ENCODE data around the gene SKIDA1.

Gene SKIDA1

DNA sequence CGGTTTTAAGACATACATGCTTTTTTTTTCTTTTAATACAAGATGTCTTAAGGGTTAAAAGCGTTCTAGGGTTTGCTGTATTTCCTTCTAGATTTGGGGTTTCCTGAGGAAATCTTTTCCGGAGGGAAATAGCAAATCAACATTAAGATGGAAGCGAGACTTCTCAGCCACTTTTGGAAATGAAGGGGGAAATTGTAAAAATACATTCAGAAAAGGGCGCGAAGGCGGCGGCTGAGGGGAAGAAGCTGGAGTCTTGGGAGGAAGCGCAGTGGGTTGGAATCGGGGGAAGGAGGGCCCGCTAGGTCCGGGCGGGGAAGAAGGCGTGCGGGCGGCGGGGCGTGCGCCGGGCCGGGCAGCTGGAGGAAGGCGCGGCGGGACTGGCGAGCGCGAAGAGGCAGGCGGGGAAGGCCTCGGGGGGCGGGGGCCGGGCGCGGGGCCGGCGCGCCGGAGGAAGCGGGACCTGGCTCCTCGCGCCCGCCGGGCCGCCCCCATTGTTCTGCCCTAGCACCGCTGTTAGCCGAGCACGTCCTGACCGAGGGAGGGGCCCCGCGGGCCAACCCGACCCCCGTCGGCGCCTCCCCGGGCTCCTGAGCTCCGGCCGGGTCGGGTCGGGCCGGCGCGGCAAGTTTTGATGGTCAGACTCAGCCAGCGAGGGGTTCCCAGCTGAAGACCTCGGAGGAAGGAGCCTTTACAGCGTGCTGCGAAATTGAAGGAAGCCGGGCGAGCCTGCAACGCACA is 1.5 kb upstream of the SKIDA1 start:
- no peak for TF ChIP-seq ZFX (IDR thresholded peaks at IDR 0.05)
- TF ChIP-seq, protein P1, sequence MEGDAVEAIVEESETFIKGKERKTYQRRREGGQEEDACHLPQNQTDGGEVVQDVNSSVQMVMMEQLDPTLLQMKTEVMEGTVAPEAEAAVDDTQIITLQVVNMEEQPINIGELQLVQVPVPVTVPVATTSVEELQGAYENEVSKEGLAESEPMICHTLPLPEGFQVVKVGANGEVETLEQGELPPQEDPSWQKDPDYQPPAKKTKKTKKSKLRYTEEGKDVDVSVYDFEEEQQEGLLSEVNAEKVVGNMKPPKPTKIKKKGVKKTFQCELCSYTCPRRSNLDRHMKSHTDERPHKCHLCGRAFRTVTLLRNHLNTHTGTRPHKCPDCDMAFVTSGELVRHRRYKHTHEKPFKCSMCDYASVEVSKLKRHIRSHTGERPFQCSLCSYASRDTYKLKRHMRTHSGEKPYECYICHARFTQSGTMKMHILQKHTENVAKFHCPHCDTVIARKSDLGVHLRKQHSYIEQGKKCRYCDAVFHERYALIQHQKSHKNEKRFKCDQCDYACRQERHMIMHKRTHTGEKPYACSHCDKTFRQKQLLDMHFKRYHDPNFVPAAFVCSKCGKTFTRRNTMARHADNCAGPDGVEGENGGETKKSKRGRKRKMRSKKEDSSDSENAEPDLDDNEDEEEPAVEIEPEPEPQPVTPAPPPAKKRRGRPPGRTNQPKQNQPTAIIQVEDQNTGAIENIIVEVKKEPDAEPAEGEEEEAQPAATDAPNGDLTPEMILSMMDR (conservative IDR thresholded peaks at IDR 0.05): no peak
- no peak overlapping the region for H3K27ac ChIP-seq

DNA sequence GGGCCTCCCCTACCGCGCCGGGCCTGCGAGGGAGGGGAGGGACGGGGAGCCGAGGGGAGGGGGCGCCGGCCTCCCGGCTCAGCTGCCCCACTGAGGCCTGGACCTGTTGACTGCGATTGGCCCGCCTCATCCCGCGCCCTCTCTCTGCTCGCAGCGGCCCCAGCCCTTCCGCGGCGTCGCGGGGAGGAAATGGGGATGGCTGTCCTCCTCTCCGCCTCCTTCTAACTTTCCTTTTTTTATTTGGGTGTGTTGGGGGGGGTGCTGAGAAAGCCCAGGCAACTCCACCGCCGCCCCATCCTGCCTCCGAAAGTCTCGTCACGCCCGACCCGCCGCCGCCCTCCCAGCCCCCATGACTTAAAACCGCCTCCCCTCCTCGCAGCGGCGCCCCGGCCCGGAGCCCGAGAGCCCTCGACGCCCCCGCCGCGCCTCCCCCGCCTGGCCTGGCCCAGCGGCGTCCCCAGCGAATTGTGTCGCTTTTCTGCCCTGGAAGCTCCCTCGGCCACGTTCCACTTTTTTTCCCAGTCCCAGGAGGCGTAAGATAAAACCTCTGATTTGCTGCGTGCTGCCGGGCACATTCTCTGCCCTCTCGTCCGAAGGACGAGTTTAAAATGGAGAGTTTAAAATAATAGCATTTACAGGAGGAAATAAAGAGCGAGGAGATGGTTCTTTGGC is 842 bp upstream of the SKIDA1 start:
- peak; percentile 16 for TF ChIP-seq ZFX (IDR thresholded peaks at IDR 0.05)
- TF ChIP-seq, protein P1 (conservative IDR thresholded peaks at IDR 0.05): no peak
- peak overlapping the region; percentile 71 for H3K27ac ChIP-seq

DNA sequence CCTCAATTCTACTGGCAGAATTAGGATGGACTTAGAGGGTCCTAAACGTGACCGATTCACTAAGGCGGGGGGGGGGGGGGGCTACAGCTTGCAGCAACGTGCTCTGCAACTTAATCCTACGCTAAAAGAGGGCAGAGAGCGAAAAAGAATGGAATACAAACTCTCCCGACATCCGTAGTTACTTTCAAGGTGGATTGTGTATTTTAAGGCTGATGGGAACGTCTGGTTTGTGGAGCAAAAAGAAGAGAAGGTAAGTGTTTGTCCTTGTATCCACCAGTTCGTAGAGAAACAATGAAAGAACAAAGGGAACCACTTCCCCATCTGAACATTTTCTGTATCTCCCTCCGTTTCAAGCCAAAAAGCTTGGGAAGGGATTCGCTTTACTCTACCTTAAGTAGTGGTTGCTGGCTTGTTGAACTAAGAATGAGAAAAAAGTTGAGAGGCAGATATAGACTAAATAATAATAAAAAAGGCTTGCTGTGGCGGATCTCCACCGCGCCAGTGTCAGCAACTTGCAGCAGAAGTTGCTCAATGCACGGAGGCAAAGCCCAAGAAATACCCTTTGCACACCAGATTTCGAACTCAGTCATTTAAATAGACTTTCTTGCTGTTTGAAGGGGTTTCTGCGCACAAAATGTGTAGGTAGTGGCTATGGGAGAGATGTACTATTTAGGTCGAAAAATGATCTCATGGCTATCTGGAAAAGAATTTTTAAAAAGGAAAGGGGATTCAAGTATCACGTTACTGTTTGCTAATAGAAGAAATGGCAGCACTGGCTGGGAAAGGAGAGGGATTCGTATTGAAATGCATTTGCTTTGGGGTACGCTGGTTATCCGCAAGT is 736 bp downstream of the SKIDA1 start:
- no peak for TF ChIP-seq ZFX (IDR thresholded peaks at IDR 0.05)
- TF ChIP-seq, protein P1 (conservative IDR thresholded peaks at IDR 0.05): no peak
- H3K27ac ChIP-seq: peak overlapping the region; percentile 71; the same call in 1 of the 2 replicates

DNA sequence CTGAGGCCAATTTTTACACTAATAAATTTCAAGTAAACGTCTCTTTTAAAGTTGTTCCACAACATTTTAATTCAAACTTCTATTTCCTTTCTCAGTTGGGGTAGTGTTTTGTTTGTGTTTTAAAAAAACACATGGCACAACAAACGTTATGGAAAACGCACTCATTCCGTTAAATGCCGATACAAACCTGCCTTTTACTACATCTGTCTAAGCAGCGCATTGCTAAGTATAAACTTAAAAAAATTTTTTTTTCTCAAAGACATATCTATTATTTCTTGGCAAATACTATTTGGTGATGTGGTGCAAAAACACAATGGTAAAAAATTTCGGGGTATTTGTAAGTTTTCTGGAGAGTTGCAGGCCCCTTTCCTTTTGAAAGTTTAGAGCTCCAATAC is 1.4 kb downstream of the SKIDA1 start:
- H3K27ac ChIP-seq: no peak overlapping the region
- TF ChIP-seq, protein P1 (conservative IDR thresholded peaks at IDR 0.05): no peak
- TF ChIP-seq ZFX (IDR thresholded peaks at IDR 0.05): no peak

DNA sequence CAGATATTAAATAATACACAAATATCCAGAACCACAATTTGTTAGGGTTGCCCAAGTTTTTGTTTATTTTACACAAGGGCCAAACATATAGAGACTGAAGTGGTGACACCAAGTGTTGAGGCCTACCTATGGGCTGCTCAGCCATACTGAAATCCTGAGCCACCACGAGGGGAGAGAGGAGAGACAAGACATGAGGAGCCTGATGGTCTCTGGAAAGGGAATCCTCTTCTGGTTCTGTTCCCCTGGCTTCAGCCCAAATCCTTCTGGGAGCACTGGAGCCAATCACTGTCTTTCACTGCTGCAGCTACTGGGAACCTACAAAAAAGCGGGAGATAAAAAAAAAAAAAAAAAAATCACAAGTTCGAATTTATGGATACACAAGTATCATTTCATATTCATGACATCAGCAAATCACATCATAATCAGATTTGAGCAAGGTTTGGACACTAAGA is 1.9 kb downstream of the SKIDA1 start:
- no peak overlapping the region for H3K27ac ChIP-seq
- TF ChIP-seq, protein P1 (conservative IDR thresholded peaks at IDR 0.05): no peak
- TF ChIP-seq ZFX (IDR thresholded peaks at IDR 0.05): no peak

DNA sequence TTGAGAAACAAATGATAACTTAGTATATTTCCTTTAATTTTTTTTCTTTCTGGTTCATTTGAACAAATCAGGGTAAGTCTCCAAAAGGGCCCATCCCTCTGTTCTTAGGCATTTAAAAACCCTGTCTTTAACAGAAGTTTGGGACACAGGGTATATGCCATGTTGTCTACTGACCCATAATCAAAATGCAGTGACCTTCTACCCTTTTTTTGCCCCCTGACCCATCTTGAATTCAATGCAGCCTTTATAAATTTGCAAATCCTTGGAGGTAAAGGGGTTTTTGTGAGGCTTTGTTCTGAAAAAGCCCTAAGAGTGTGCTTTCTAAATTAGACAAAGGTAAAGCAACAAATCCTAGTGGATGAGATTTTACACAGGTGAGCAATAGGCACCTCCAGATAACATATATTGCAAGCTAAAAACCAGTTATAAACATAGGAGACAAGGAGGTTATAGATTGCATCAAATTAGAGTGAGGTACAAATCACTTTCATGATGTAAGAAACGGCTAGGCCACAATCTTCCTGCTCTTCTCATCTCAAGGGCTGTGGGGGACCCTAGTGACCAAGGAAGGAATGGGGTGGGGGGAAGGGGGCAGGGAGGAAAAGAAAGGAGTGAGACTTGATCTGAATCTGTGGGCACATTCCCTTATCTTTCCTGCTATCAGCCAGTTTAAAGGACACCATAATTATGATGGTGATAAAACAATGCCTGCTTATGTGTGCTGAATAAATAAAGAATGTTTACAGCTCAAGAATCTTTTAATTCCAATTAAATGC is 2.7 kb downstream of the SKIDA1 start:
- TF ChIP-seq, protein P1 (conservative IDR thresholded peaks at IDR 0.05): no peak
- no peak for TF ChIP-seq ZFX (IDR thresholded peaks at IDR 0.05)
- H3K27ac ChIP-seq: no peak overlapping the region
